Measurements from ENCODE around the gene NFYA. TPM values are rescaled to one million over a fixed set of nuclear protein-coding genes. Genes with fewer than 3 reads are reported as not detected.
"Not testable (repeated sequence)": the region's sequence is repeated elsewhere in the genome, so short reads cannot be mapped to it uniquely, and the experiment has no call there.

The NFYA gene
- total RNA-seq, 1 donor from 2014 or later: 21.0 TPM

- TF ChIP-seq, protein P1, sequence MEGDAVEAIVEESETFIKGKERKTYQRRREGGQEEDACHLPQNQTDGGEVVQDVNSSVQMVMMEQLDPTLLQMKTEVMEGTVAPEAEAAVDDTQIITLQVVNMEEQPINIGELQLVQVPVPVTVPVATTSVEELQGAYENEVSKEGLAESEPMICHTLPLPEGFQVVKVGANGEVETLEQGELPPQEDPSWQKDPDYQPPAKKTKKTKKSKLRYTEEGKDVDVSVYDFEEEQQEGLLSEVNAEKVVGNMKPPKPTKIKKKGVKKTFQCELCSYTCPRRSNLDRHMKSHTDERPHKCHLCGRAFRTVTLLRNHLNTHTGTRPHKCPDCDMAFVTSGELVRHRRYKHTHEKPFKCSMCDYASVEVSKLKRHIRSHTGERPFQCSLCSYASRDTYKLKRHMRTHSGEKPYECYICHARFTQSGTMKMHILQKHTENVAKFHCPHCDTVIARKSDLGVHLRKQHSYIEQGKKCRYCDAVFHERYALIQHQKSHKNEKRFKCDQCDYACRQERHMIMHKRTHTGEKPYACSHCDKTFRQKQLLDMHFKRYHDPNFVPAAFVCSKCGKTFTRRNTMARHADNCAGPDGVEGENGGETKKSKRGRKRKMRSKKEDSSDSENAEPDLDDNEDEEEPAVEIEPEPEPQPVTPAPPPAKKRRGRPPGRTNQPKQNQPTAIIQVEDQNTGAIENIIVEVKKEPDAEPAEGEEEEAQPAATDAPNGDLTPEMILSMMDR (IDR thresholded peaks at IDR 0.05): no peak
- H3K9me3 ChIP-seq: no peaks in the 10 kb centered on the region
- intact Hi-C loops (cut with DNase I): no loop called here
- no peak overlapping the region for H3K27ac ChIP-seq
- no peak overlapping the region for H3K4me3 ChIP-seq
- H3K36me3 ChIP-seq: peaks cover 89% of the 10 kb centered on the region
- ATAC-seq (no peak), DNase-seq (no peak)
- H3K4me1 ChIP-seq: no peaks in the 10 kb centered on the region
- no peaks in the 10 kb centered on the region for H3K27me3 ChIP-seq (ENCODE audit: low read depth)
Measured at GRCh38 chr6:41097467-41098090, 24.8 kb downstream of the NFYA start.

DNA sequence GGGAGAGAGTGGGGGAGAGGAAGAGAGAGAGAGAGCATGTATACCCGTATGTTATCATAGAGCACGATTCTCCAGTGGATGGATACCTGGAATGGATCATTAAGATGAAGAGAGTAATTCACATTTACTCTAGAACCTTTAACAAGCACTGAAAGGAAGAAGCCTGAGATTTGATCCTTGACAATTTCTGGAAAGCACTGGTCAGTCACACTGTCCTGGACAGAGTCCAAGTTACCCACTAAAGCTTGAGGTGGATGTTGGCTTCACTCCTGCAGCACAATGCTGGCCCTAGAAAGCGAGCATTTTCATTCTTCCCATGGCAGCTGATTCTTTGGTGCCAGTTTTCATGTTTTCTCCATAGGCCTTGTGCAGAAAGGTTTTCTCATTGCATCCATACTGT is 25.6 kb downstream of the NFYA start:
- ATAC-seq (no peak), DNase-seq (no peak)
- H3K27ac ChIP-seq: no peak overlapping the region
- peaks cover 81% of the 10 kb centered on the region for H3K36me3 ChIP-seq
- H3K4me3 ChIP-seq: no peak overlapping the region
- no peaks in the 10 kb centered on the region for H3K4me1 ChIP-seq
- TF ChIP-seq, protein P1 (IDR thresholded peaks at IDR 0.05): no peak
- intact Hi-C loops (cut with DNase I): no loop called here
- no peaks in the 10 kb centered on the region for H3K9me3 ChIP-seq
- H3K27me3 ChIP-seq (ENCODE audit: low read depth): no peaks in the 10 kb centered on the region

DNA sequence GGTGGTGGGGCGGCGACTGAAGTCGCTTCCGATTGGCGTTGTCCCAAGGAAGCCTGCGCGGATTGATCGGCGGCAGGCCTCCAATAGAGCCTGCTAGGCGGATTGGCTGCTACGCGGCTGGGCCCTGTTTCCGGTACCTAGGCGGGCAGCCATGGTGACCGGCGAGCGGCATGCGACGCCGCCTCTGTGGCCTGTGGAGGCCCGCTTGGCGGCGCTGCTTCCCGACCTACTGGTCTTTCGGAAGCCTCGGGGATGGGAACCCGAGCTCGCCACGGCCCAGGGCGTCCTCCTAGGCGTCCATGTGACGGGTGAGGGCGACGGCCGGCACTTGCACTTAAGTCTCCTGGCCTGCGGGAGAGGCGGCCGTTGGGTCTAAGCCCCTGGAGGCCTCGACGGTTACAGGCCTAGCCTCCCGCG is 28.1 kb downstream of the NFYA start:
- DNase-seq (peak; percentile 41), ATAC-seq (no peak)
- H3K36me3 ChIP-seq: peaks cover 56% of the 10 kb centered on the region

GRCh38 chr6:41103847-41104246 is 31.1 kb downstream of the NFYA start:
- DNase-seq (no peak), ATAC-seq (no peak)
- H3K36me3 ChIP-seq: peaks cover 26% of the 10 kb centered on the region
- H3K27me3 ChIP-seq (ENCODE audit: low read depth): no peaks in the 10 kb centered on the region
- TF ChIP-seq, protein P1 (IDR thresholded peaks at IDR 0.05): no peak
- no peaks in the 10 kb centered on the region for H3K4me1 ChIP-seq
- no peak overlapping the region for H3K27ac ChIP-seq
- H3K9me3 ChIP-seq: no peaks in the 10 kb centered on the region
- intact Hi-C loops (cut with DNase I): no loop called here
- H3K4me3 ChIP-seq: no peak overlapping the region

More for the DNA sequence above, 28.1 kb downstream of the NFYA start:
- no peak overlapping the region for H3K27ac ChIP-seq
- no peaks in the 10 kb centered on the region for H3K27me3 ChIP-seq (ENCODE audit: low read depth)
- H3K4me1 ChIP-seq: no peaks in the 10 kb centered on the region
- intact Hi-C loops (cut with DNase I): no loop called here
- TF ChIP-seq, protein P1 (IDR thresholded peaks at IDR 0.05): no peak
- H3K9me3 ChIP-seq: no peaks in the 10 kb centered on the region
- H3K4me3 ChIP-seq: no peak overlapping the region

DNA sequence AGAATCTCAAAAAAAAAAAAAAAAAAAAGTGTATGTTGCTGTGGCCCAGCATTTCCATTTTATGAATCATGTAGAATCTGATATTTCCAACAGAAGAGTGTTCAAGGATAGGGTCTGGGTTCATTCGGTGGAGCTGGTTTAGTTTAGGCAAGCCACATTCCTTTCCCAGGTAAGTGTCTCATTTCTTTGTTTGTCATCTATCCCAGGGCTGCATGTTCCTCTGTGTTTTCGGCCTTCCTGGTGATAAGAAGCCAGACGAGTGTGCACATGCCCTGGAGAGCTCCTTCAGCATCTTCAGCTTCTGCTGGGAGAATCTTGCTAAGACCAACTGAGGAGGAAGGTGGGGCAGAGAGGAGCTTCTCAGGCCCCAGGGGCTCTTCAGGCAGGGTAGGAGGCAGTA is 38.2 kb downstream of the NFYA start:
- intact Hi-C loops (cut with DNase I): no loop called here
- Histone ChIP-seq H3K4me3 (no peak overlapping the region), H3K27ac (no peak overlapping the region), H3K9me3 (no peaks in the 10 kb centered on the region), H3K4me1 (no peaks in the 10 kb centered on the region), H3K36me3 (no peaks in the 10 kb centered on the region), H3K27me3 (ENCODE audit: low read depth) (no peaks in the 10 kb centered on the region)
- TF ChIP-seq, protein P1 (IDR thresholded peaks at IDR 0.05): no peak
- DNase-seq (no peak), ATAC-seq (no peak)

DNA sequence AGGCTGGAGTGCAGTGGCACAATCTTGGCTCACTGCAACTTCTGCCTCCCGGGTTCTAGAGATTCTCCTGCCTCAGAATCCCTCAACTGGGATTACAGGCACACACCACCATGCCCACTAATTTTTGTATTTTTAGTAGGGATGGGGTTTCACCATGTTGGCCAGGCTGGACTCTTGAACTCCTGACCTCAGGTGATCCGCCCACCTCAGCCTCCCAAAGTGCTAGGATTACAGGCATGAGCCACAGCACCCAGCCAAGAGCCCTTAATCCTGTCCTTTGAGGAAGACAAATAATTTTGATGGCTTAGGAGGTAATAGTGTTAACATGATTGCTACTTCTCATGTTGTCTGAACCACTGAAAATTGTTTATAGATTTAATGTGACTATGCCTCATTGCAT is 42.3 kb downstream of the NFYA start:
- intact Hi-C loops (cut with DNase I); H3K4me1 ChIP-seq; ATAC-seq; H3K9me3 ChIP-seq; H3K27me3 ChIP-seq (ENCODE audit: low read depth); H3K36me3 ChIP-seq; H3K4me3 ChIP-seq; H3K27ac ChIP-seq; DNase-seq: not testable (repeated sequence)

All from lower lobe of right lung (tissue), 2 donors.